SK-N-SH treated with all-trans-retinoic acid at 6 μM for 48 hours (cell line): ENCODE results near the gene CSGALNACT2.

Source experiments
- ATAC-seq: fragments of 200-7000 bp; cut with Tn5 transposase; 3 replicates; pipeline ENCODE4 v1.9.1; 2020; ENCODE audit warnings: mild to moderate bottlenecking, moderate library complexity
- ARNTL ChIP-seq: fragments of 450-650 bp; formaldehyde crosslinking; IDR thresholded peaks from 2 replicates; pipeline ENCODE4 v1.5.0; 2020; ENCODE audit warnings: low read depth, mild to moderate bottlenecking, moderate library complexity, borderline replicate concordance
- BACH2 ChIP-seq: fragments of 250-450 bp; sonication (Bioruptor Pico); IDR thresholded peaks from 2 replicates; pipeline ENCODE4 v1.9.0; 2021; ENCODE audit warnings: mild to moderate bottlenecking, borderline replicate concordance
- CSDC2 ChIP-seq: fragments of 250-450 bp; sonication (Bioruptor Pico); IDR thresholded peaks from 2 replicates; pipeline ENCODE4 v1.5.0; 2020; ENCODE audit warnings: mild to moderate bottlenecking, moderate library complexity
- ESRRG ChIP-seq: fragments of 250-450 bp; sonication (Bioruptor Pico); IDR thresholded peaks from 2 replicates; pipeline ENCODE4 v1.6.1; 2021; ENCODE audit warnings: mild to moderate bottlenecking
- GLIS3 ChIP-seq: fragments of 250-450 bp; sonication (Bioruptor Pico); IDR thresholded peaks from 2 replicates; pipeline ENCODE4 v1.5.0; 2020; ENCODE audit warnings: mild to moderate bottlenecking, moderate library complexity
- ISL1 ChIP-seq: fragments of 250-450 bp; sonication (Bioruptor Pico); IDR thresholded peaks from 2 replicates; pipeline ENCODE4 v2.1.2; 2022; ENCODE audit warnings: mild to moderate bottlenecking, moderate library complexity
- OSR1 ChIP-seq: fragments of 250-450 bp; sonication (Bioruptor Pico); IDR thresholded peaks from 2 replicates; pipeline ENCODE4 v1.8.0; 2022; ENCODE audit warnings: moderate library complexity, mild to moderate bottlenecking, inconsistent platforms
- RARB ChIP-seq: fragments of 250-450 bp; sonication (Bioruptor Pico); IDR thresholded peaks from 2 replicates; pipeline ENCODE4 v1.8.0; 2021; ENCODE audit warnings: mild to moderate bottlenecking, moderate library complexity
- SNAI2 ChIP-seq: fragments of 250-450 bp; sonication (Bioruptor Pico); IDR thresholded peaks from 2 replicates; pipeline ENCODE4 v1.5.0; 2020; ENCODE audit warnings: mild to moderate bottlenecking, moderate library complexity
- TCF4 ChIP-seq: fragments of 250-450 bp; sonication (Bioruptor Pico); IDR thresholded peaks from 2 replicates; pipeline ENCODE4 v1.8.0; 2021; ENCODE audit warnings: mild to moderate bottlenecking, moderate library complexity, borderline replicate concordance
- TOX ChIP-seq: fragments of 250-450 bp; sonication (Bioruptor Pico); IDR thresholded peaks from 2 replicates; pipeline ENCODE4 v1.8.0; 2021; ENCODE audit warnings: mild to moderate bottlenecking, moderate library complexity, borderline replicate concordance
- ZC3H10 ChIP-seq: fragments of 250-450 bp; sonication (Bioruptor Pico); IDR thresholded peaks from 2 replicates; pipeline ENCODE4 v1.5.1; 2021; ENCODE audit warnings: mild to moderate bottlenecking, moderate library complexity
- ZFP3 ChIP-seq: fragments of 250-450 bp; sonication (Bioruptor Pico); IDR thresholded peaks from 2 replicates; pipeline ENCODE4 v1.5.0; 2020; ENCODE audit warnings: mild to moderate bottlenecking, moderate library complexity
- ZFP30 ChIP-seq: fragments of 450-650 bp; formaldehyde crosslinking; IDR thresholded peaks from 2 replicates; pipeline ENCODE4 v1.5.0; 2022; ENCODE audit warnings: mild to moderate bottlenecking, moderate library complexity
- ZNF565 ChIP-seq: fragments of 450-650 bp; formaldehyde crosslinking; conservative IDR thresholded peaks from 2 replicates; pipeline ENCODE4 v1.5.0; 2020; ENCODE audit warnings: low read depth, mild to moderate bottlenecking, moderate library complexity
- ZNF8 ChIP-seq: fragments of 450-650 bp; formaldehyde crosslinking; IDR thresholded peaks from 2 replicates; pipeline ENCODE4 v1.5.0; 2020; ENCODE audit warnings: mild to moderate bottlenecking, moderate library complexity
- TF ChIP-seq, protein P1 (sequence below): fragments of 250-450 bp; sonication (Bioruptor Pico); IDR thresholded peaks from 2 replicates; pipeline ENCODE4 v1.5.0; 2020; ENCODE audit warnings: mild to moderate bottlenecking, moderate library complexity
- TF ChIP-seq, protein P2 (sequence below): fragments of 250-450 bp; sonication (Bioruptor Pico); IDR thresholded peaks from 2 replicates; pipeline ENCODE4 v1.8.0; 2021; ENCODE audit warnings: low read depth, mild to moderate bottlenecking, moderate library complexity, borderline replicate concordance
- TF ChIP-seq, protein P3 (sequence below): fragments of 250-450 bp; sonication (Bioruptor Pico); IDR thresholded peaks from 2 replicates; pipeline ENCODE4 v1.5.1; 2021; ENCODE audit warnings: mild to moderate bottlenecking, moderate library complexity
- TF ChIP-seq, protein P4 (sequence below): fragments of 250-450 bp; sonication (Bioruptor Pico); IDR thresholded peaks from 2 replicates; pipeline ENCODE4 v1.8.0; 2020; ENCODE audit warnings: mild to moderate bottlenecking, moderate library complexity, borderline replicate concordance
- TF ChIP-seq, protein P5 (sequence below): fragments of 250-450 bp; sonication (Bioruptor Pico); IDR thresholded peaks from 2 replicates; pipeline ENCODE4 v1.5.1; 2020; ENCODE audit warnings: low read depth, mild to moderate bottlenecking, moderate library complexity

CSGALNACT2 gene

DNA sequence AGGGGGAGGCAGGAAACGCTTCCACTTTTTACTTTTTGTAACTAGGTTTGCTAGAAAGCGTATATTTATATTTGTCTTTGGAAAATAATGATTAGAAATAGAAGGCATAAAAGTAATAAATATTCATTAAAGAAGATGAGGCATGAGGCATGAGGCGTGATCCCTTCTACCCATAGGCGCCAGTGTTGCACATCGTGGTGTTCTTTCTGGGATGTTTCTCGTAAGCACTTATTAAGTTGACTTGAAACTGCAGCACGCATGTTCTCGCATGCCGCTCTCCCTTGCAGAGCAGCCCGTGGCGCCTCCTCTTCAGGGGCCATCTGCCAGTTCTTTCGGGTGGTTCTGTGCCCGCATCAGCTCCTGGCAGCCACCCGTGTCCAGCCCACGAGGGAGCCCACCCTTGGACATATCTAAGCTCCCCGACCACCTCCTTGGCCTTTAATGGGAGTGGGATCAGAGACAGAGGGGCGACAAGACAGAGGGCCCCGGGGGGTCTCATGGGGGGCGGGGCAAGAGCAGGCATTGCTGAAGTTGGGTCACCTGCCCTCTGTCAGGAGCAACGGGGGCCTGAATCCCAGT lies 28.5 kb upstream of the CSGALNACT2 start (continued):
- TF ChIP-seq, protein P1, sequence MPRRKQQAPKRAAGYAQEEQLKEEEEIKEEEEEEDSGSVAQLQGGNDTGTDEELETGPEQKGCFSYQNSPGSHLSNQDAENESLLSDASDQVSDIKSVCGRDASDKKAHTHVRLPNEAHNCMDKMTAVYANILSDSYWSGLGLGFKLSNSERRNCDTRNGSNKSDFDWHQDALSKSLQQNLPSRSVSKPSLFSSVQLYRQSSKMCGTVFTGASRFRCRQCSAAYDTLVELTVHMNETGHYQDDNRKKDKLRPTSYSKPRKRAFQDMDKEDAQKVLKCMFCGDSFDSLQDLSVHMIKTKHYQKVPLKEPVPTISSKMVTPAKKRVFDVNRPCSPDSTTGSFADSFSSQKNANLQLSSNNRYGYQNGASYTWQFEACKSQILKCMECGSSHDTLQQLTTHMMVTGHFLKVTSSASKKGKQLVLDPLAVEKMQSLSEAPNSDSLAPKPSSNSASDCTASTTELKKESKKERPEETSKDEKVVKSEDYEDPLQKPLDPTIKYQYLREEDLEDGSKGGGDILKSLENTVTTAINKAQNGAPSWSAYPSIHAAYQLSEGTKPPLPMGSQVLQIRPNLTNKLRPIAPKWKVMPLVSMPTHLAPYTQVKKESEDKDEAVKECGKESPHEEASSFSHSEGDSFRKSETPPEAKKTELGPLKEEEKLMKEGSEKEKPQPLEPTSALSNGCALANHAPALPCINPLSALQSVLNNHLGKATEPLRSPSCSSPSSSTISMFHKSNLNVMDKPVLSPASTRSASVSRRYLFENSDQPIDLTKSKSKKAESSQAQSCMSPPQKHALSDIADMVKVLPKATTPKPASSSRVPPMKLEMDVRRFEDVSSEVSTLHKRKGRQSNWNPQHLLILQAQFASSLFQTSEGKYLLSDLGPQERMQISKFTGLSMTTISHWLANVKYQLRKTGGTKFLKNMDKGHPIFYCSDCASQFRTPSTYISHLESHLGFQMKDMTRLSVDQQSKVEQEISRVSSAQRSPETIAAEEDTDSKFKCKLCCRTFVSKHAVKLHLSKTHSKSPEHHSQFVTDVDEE (CRISPR knock-in tag): no peak
- TF ChIP-seq SNAI2 (CRISPR knock-in tag) (no peak), ZC3H10 (CRISPR knock-in tag) (no peak), OSR1 (CRISPR knock-in tag) (no peak)

DNA sequence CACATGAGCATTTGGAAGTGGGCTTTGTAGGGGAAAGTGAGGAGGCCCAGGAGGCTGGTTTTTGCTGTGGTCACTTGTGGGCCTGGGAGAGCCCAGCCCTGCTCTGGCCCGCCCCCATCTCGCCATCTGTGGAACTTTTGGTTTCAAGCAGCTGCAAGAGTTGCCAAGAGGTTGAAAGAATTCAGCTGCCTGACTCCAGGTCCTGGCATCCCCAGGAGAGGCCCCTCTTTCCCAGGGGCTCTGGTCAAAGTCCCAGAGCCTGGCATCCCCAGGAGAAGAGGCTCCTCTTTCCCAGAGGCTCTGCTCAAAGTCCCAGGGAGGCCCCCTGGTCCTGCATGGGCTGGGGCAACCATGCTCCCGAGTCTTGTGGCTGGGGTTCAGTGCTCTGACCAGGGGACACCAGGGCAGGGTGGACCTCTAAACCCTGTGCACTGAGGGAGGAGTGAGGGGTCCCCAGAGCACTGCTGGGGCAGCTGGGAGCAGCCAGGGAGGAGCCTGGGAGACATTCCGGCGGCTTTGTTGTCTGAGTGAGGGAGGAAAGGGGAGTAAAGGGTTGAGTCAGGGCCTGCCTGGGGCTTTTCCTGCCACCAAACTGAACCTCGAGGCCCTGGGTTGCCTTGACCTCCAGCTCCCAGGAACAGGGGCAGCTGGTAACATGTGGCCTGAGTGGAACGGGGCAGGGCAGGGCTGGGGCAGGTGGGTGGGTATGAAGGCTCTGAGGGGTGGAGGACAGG lies 27.7 kb upstream of the CSGALNACT2 start:
- TF ChIP-seq BACH2 (CRISPR knock-in tag) (no peak), ZFP3 (CRISPR knock-in tag) (no peak), ISL1 (CRISPR knock-in tag) (no peak), ZC3H10 (CRISPR knock-in tag) (no peak), SNAI2 (CRISPR knock-in tag) (no peak), TOX (CRISPR knock-in tag) (no peak), RARB (no peak), CSDC2 (CRISPR knock-in tag) (no peak), ZFP30 (CRISPR knock-in tag) (no peak), ARNTL (CRISPR knock-in tag) (no peak), GLIS3 (no peak), ZNF8 (CRISPR knock-in tag) (no peak), TCF4 (CRISPR knock-in tag) (no peak), ZNF565 (CRISPR knock-in tag) (no peak), ESRRG (CRISPR knock-in tag) (no peak)
- TF ChIP-seq, protein P2, sequence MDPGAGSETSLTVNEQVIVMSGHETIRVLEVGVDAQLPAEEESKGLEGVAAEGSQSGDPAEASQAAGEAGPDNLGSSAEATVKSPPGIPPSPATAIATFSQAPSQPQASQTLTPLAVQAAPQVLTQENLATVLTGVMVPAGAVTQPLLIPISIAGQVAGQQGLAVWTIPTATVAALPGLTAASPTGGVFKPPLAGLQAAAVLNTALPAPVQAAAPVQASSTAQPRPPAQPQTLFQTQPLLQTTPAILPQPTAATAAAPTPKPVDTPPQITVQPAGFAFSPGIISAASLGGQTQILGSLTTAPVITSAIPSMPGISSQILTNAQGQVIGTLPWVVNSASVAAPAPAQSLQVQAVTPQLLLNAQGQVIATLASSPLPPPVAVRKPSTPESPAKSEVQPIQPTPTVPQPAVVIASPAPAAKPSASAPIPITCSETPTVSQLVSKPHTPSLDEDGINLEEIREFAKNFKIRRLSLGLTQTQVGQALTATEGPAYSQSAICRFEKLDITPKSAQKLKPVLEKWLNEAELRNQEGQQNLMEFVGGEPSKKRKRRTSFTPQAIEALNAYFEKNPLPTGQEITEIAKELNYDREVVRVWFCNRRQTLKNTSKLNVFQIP (CRISPR knock-in tag): no peak
- TF ChIP-seq, protein P3, sequence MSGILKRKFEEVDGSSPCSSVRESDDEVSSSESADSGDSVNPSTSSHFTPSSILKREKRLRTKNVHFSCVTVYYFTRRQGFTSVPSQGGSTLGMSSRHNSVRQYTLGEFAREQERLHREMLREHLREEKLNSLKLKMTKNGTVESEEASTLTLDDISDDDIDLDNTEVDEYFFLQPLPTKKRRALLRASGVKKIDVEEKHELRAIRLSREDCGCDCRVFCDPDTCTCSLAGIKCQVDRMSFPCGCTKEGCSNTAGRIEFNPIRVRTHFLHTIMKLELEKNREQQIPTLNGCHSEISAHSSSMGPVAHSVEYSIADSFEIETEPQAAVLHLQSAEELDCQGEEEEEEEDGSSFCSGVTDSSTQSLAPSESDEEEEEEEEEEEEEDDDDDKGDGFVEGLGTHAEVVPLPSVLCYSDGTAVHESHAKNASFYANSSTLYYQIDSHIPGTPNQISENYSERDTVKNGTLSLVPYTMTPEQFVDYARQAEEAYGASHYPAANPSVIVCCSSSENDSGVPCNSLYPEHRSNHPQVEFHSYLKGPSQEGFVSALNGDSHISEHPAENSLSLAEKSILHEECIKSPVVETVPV: no peak
- TF ChIP-seq, protein P4, sequence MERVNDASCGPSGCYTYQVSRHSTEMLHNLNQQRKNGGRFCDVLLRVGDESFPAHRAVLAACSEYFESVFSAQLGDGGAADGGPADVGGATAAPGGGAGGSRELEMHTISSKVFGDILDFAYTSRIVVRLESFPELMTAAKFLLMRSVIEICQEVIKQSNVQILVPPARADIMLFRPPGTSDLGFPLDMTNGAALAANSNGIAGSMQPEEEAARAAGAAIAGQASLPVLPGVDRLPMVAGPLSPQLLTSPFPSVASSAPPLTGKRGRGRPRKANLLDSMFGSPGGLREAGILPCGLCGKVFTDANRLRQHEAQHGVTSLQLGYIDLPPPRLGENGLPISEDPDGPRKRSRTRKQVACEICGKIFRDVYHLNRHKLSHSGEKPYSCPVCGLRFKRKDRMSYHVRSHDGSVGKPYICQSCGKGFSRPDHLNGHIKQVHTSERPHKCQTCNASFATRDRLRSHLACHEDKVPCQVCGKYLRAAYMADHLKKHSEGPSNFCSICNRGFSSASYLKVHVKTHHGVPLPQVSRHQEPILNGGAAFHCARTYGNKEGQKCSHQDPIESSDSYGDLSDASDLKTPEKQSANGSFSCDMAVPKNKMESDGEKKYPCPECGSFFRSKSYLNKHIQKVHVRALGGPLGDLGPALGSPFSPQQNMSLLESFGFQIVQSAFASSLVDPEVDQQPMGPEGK (CRISPR knock-in tag): no peak
- TF ChIP-seq, protein P5, sequence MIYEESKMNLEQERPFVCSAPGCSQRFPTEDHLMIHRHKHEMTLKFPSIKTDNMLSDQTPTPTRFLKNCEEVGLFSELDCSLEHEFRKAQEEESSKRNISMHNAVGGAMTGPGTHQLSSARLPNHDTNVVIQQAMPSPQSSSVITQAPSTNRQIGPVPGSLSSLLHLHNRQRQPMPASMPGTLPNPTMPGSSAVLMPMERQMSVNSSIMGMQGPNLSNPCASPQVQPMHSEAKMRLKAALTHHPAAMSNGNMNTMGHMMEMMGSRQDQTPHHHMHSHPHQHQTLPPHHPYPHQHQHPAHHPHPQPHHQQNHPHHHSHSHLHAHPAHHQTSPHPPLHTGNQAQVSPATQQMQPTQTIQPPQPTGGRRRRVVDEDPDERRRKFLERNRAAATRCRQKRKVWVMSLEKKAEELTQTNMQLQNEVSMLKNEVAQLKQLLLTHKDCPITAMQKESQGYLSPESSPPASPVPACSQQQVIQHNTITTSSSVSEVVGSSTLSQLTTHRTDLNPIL (CRISPR knock-in tag): no peak
- TF ChIP-seq, protein P1 (CRISPR knock-in tag): no peak
- no peak for ATAC-seq
